SK-N-SH (cell line): ENCODE results near the gene SH3PXD2A. TPM values are rescaled to one million over a fixed set of nuclear protein-coding genes. Genes with fewer than 3 reads are reported as not detected.

Experiments
- CTCF ChIA-PET: fragments of 300-600, 350-600 bp; formaldehyde crosslinking; extraction: SDS; loops from one replicate; lab custom pipeline; 2021; lab: Yijun Ruan, JAX
- POLR2A ChIA-PET: fragments of 350-600 bp; sonication (Branson Sonifier 250); formaldehyde crosslinking; extraction: SDS; loops from one replicate; lab custom pipeline; 2020; ENCODE audit warnings: antibody characterized with exemption, inconsistent platforms; lab: Yijun Ruan, JAX
- DNase-seq: peaks from one replicate; pipeline ENCODE4 v3.0.0; 2012
- H2AFZ ChIP-seq: fragments of 200-600 bp; sonication (generic); 2 replicates; pipeline ENCODE4 v1.8.1; 2016; ENCODE audit warnings: antibody characterized with exemption, mild to moderate bottlenecking, low read depth
- H3F3A ChIP-seq: fragments of 200-600 bp; sonication (generic); replicated peaks from 2 replicates; pipeline ENCODE3; 2016; ENCODE audit warnings: antibody characterized with exemption, mild to moderate bottlenecking; ENCODE audit not compliant: insufficient read depth
- H3K27ac ChIP-seq, 2 experiments: fragments of 200-500 bp in 1 of 2; fragments of 200-600 bp in 1 of 2; sonication (Bioruptor generic) in 1 of 2; sonication (generic), shearing (Covaris generic) in 1 of 2; 2 replicates each; pipeline versions ENCODE4 v1.5.1 to v1.6.1; 2014 to 2016; ENCODE audit warnings: low read depth in 2 of 2, inconsistent platforms in 1 of 2, low read length in 1 of 2, mild to moderate bottlenecking in 1 of 2, mixed read lengths in 1 of 2
- H3K27me3 ChIP-seq: fragments of 200-600 bp; sonication (generic), shearing (Covaris generic); 2 replicates; pipeline ENCODE4 v1.6.1; 2016; ENCODE audit warnings: mixed run types; ENCODE audit not compliant: insufficient read depth
- H3K36me3 ChIP-seq, 2 experiments: fragments of 200-500 bp in 1 of 2; fragments of 200-600 bp in 1 of 2; sonication (Bioruptor generic) in 1 of 2; sonication (generic) in 1 of 2; replicated peaks in 1 of 2; 2 replicates each; pipeline versions ENCODE3 to v1.5.1; 2014 to 2016; ENCODE audit warnings: low read length in 1 of 2, mild to moderate bottlenecking in 1 of 2; ENCODE audit not compliant: insufficient read depth in 2 of 2, control insufficient read depth in 1 of 2
- H3K4me1 ChIP-seq, 2 experiments: fragments of 200-500 bp in 1 of 2; fragments of 200-600 bp in 1 of 2; sonication (Bioruptor generic) in 1 of 2; sonication (generic), shearing (Covaris generic) in 1 of 2; 2 replicates each; pipeline versions ENCODE4 v1.5.1 to v1.6.1; 2014 to 2016; ENCODE audit warnings: low read depth in 1 of 2, low read length in 1 of 2, mixed run types in 1 of 2; ENCODE audit not compliant: insufficient read depth in 2 of 2, control insufficient read depth in 1 of 2
- H3K4me2 ChIP-seq: fragments of 200-600 bp; sonication (generic), shearing (Covaris generic); 2 replicates; pipeline ENCODE4 v1.6.1; 2017; ENCODE audit warnings: mixed run types
- H3K4me3 ChIP-seq, 2 experiments: fragments of 200-500 bp in 1 of 2; fragments of 200-600 bp in 1 of 2; sonication (Bioruptor generic) in 1 of 2; sonication (generic), shearing (Covaris generic) in 1 of 2; 2 replicates each; pipeline versions ENCODE4 v1.5.1 to v1.8.1; 2014 to 2016; ENCODE audit warnings: low read depth in 2 of 2, inconsistent platforms in 1 of 2, low read length in 1 of 2, mild to moderate bottlenecking in 1 of 2, mixed read lengths in 1 of 2, moderate library complexity in 1 of 2
- H3K79me2 ChIP-seq: fragments of 200-600 bp; sonication (generic); 2 replicates; pipeline ENCODE4 v1.8.1; 2017; ENCODE audit warnings: mild to moderate bottlenecking; ENCODE audit not compliant: insufficient read depth
- H3K9ac ChIP-seq: fragments of 200-600 bp; sonication (generic); 2 replicates; pipeline ENCODE4 v1.6.1; 2017; ENCODE audit warnings: mixed run types
- H3K9me2 ChIP-seq: fragments of 200-600 bp; sonication (generic); 2 replicates; pipeline ENCODE4 v1.6.1; 2017; ENCODE audit warnings: mixed run types
- H3K9me3 ChIP-seq: fragments of 200-600 bp; sonication (generic); 2 replicates; pipeline ENCODE4 v1.6.1; 2017; ENCODE audit warnings: mixed run types, mild to moderate bottlenecking, moderate library complexity
- H4K20me1 ChIP-seq: fragments of 200-600 bp; sonication (generic); 2 replicates; pipeline ENCODE4 v1.6.1; 2017; ENCODE audit warnings: mild to moderate bottlenecking, mixed run types; ENCODE audit not compliant: insufficient read depth
- CHD2 ChIP-seq: fragments of 150-350 bp; IDR thresholded peaks from 2 replicates; pipeline ENCODE4 v1.6.1; 2018; ENCODE audit warnings: low read length; ENCODE audit not compliant: partially characterized antibody
- FOXJ3 ChIP-seq: sonication (generic); formaldehyde crosslinking; IDR thresholded peaks from 2 replicates; pipeline ENCODE4 v1.5.1; 2020; ENCODE audit warnings: mild to moderate bottlenecking, missing genetic modification reagents
- FOXM1 ChIP-seq: IDR thresholded peaks from 2 replicates; pipeline ENCODE4 v1.4.0; 2012; ENCODE audit warnings: low read depth, mild to moderate bottlenecking
- GABPA ChIP-seq: IDR thresholded peaks from 2 replicates; pipeline ENCODE4 v1.4.0; 2012; ENCODE audit warnings: low read depth, mild to moderate bottlenecking
- GATA2 ChIP-seq: sonication (generic); formaldehyde crosslinking; IDR thresholded peaks from 2 replicates; pipeline ENCODE4 v1.5.0; 2020; ENCODE audit warnings: mild to moderate bottlenecking, missing genetic modification reagents
- JUND ChIP-seq: IDR thresholded peaks from 2 replicates; pipeline ENCODE4 v1.4.0; 2012
- MEF2A ChIP-seq: IDR thresholded peaks from 2 replicates; pipeline ENCODE4 v1.4.0; 2012; ENCODE audit warnings: low read depth, borderline replicate concordance
- MXI1 ChIP-seq: IDR thresholded peaks from 2 replicates; pipeline ENCODE4 v1.6.1; 2012; ENCODE audit warnings: mild to moderate bottlenecking, low read depth, low read length, improper control_type of control experiment
- NFIC ChIP-seq: IDR thresholded peaks from 2 replicates; pipeline ENCODE4 v1.4.0; 2012; ENCODE audit warnings: borderline replicate concordance
- POLR2AphosphoS5 ChIP-seq: IDR thresholded peaks from 2 replicates; pipeline ENCODE4 v1.6.1; 2012; ENCODE audit warnings: low read depth, low read length
- RCOR1 ChIP-seq: fragments of 150-350 bp; IDR thresholded peaks from 2 replicates; pipeline ENCODE4 v1.6.1; 2017; ENCODE audit warnings: antibody characterized with exemption, low read length
- REST ChIP-seq: IDR thresholded peaks from 2 replicates; pipeline ENCODE4 v1.6.1; 2012; ENCODE audit warnings: mild to moderate bottlenecking, low read depth, low read length, moderate library complexity
- TEAD4 ChIP-seq: IDR thresholded peaks from 2 replicates; pipeline ENCODE4 v1.4.0; 2012; ENCODE audit warnings: mild to moderate bottlenecking, borderline replicate concordance; ENCODE audit not compliant: insufficient read depth
- WGBS: methylation state at CpG from one replicate; pipeline ENCODE4 v1.1.6; 2017; ENCODE audit warnings: low lambda C conversion rate; 5-methylcytosine and 5-hydroxymethylcytosine counted together
- polyA plus RNA-seq, 3 experiments: library from polyadenylated mRNA; depleted of rRNA; stranded (reverse); fragments of >200 nt; gene quantifications; 2 replicates each; pipeline ENCODE4 v1.2.3, GENCODE V29; 2012
- TF ChIP-seq, protein P1 (sequence below): IDR thresholded peaks from 2 replicates; pipeline ENCODE4 v1.4.0; 2012; ENCODE audit warnings: low read depth, borderline replicate concordance

The SH3PXD2A gene
- polyA plus RNA-seq, 1 of the 3 experiments (the other 2 are of a cell fraction), result 2.5 TPM

GRCh38 chr10:103808780-103809179 lies 46.6 kb downstream of the SH3PXD2A start:
- H4K20me1 ChIP-seq, result 0 out of 2 replicates have a peak, but pooled peaks cover 2% of the 10 kb centered on the region
- WGBS, result 94% methylated on average over 2 of the region's 2 CpGs

DNA sequence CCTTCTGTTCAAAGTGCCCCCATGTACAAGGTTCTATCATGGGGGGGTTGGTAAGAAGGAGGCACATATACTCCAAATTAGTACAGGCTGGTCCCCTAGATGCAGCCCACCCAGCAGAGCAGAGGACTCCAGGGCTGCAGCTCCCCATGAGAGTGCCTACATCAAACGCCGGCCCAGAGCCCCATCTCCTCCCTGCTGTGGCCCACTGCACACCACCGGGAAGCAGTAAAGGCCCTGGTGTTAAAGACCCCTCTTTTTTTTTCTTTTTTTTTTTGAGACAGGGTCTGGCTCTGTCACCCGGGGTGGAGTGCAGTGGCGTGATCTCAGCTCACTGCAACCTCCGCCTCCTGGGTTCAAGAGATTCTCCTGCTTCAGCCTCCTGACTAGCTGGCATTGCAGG lies 47.4 kb downstream of the SH3PXD2A start:
- H4K20me1 ChIP-seq, result 0 out of 2 replicates have a peak, but pooled peaks cover 8% of the 10 kb centered on the region
- CTCF ChIA-PET, result interaction anchor here (1.0 to 1.6 kb wide), 2 partner anchors 10 to 22 kb away, joined by 3 to 4 read pairs; no protein-coding TSS in a partner anchor
- H3K4me1 ChIP-seq, result peaks cover 0 to 58% of the 10 kb centered on the region in 2 experiments; a peak in 2 of 4 replicates
- H3K9me2 ChIP-seq, result no peaks in the 10 kb centered on the region
- no peak overlapping the region for H3K4me2 ChIP-seq
- no peak overlapping the region; a peak in 1 of 4 replicates for H3K27ac ChIP-seq
- H3K9ac ChIP-seq, result no peak overlapping the region
- TF ChIP-seq GABPA, result no peak
- TF ChIP-seq, all 33 proteins: peak for 0
- DNase-seq, result no peak
- no peaks in the 10 kb centered on the region for H3F3A ChIP-seq
- no peak overlapping the region for H2AFZ ChIP-seq
- H3K36me3 ChIP-seq, result no peaks in the 10 kb centered on the region
- POLR2A ChIA-PET, result no interaction called here
- no peaks in the 10 kb centered on the region for H3K9me3 ChIP-seq
- H3K4me3 ChIP-seq, result no peak overlapping the region
- WGBS, result 98% methylated on average over 6 of the region's 6 CpGs
- no peaks in the 10 kb centered on the region for H3K27me3 ChIP-seq
- no peaks in the 10 kb centered on the region for H3K79me2 ChIP-seq

More at GRCh38 chr10:103808780-103809179, 46.6 kb downstream of the SH3PXD2A start:
- H3K9me2 ChIP-seq, result no peaks in the 10 kb centered on the region
- no peak overlapping the region for H3K4me2 ChIP-seq
- H3K27me3 ChIP-seq, result no peaks in the 10 kb centered on the region
- H3K4me3 ChIP-seq, result no peak overlapping the region
- no peak overlapping the region for H2AFZ ChIP-seq
- DNase-seq, result no peak
- no peaks in the 10 kb centered on the region for H3K9me3 ChIP-seq
- TF ChIP-seq POLR2AphosphoS5, result no peak
- TF ChIP-seq CHD2, result no peak
- ChIA-PET POLR2A (no interaction called here), CTCF (interaction anchor here (1.0 kb wide), 1 partner anchor 10 kb away, joined by 3 read pairs; no protein-coding TSS in a partner anchor)
- H3K79me2 ChIP-seq, result no peaks in the 10 kb centered on the region
- H3K27ac ChIP-seq, result no peak overlapping the region
- no peak overlapping the region for H3K9ac ChIP-seq
- no peaks in the 10 kb centered on the region for H3F3A ChIP-seq
- no peaks in the 10 kb centered on the region for H3K36me3 ChIP-seq
- H3K4me1 ChIP-seq, result peaks cover 0 to 55% of the 10 kb centered on the region in 2 experiments; a peak in 2 of 4 replicates

- H3K9me2 ChIP-seq, result no peaks in the 10 kb centered on the region
- no peaks in the 10 kb centered on the region for H3F3A ChIP-seq
- H2AFZ ChIP-seq, result no peak overlapping the region
- TF ChIP-seq TEAD4, result no peak
- TF ChIP-seq FOXM1, result no peak
- TF ChIP-seq FOXJ3, result no peak
- no peak for TF ChIP-seq CHD2
- TF ChIP-seq GATA2 (CRISPR knock-in tag), result no peak; the same call in 1 of the 2 replicates
- no peak for TF ChIP-seq MXI1
- TF ChIP-seq GABPA, result no peak
- TF ChIP-seq JUND, result no peak
- TF ChIP-seq RCOR1, result no peak
- no peak for TF ChIP-seq NFIC
- no peak for TF ChIP-seq REST
- no peak for TF ChIP-seq MEF2A
- TF ChIP-seq, protein P1, sequence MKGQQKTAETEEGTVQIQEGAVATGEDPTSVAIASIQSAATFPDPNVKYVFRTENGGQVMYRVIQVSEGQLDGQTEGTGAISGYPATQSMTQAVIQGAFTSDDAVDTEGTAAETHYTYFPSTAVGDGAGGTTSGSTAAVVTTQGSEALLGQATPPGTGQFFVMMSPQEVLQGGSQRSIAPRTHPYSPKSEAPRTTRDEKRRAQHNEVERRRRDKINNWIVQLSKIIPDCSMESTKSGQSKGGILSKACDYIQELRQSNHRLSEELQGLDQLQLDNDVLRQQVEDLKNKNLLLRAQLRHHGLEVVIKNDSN, result no peak
- TF ChIP-seq, all 33 proteins: peak for 0
- Histone ChIP-seq H3K4me1 (peaks cover 0 to 53% of the 10 kb centered on the region in 2 experiments; a peak in 2 of 4 replicates), H3K36me3 (no peaks in the 10 kb centered on the region), H4K20me1 (0 out of 2 replicates have a peak, but pooled peaks cover 8% of the 10 kb centered on the region), H3K79me2 (no peaks in the 10 kb centered on the region), H3K27ac (peak overlapping the region in 1 of 2 experiments; percentile 40; a peak in 1 of 4 replicates), H3K27me3 (no peaks in the 10 kb centered on the region), H3K4me3 (no peak overlapping the region), H3K9ac (no peak overlapping the region), H3K9me3 (no peaks in the 10 kb centered on the region), H3K4me2 (no peak overlapping the region)
- POLR2A ChIA-PET, result no interaction called here
- no peak for DNase-seq
- WGBS, result 89% methylated on average over 12 of the region's 12 CpGs
- CTCF ChIA-PET, result interaction anchor here (1.0 to 1.6 kb wide), 5 partner anchors 8 to 28 kb away, joined by 3 to 4 read pairs (median 3); no protein-coding TSS in a partner anchor
Observed at GRCh38 chr10:103806395-103807187, 48.8 kb downstream of the SH3PXD2A start.
